K562 (cell line): Measurements from ENCODE around the gene WT1. TPM values are rescaled to one million over a fixed set of nuclear protein-coding genes. Genes with fewer than 3 reads are reported as not detected.

Source experiments
- CBX5 ChIP-seq: IDR thresholded peaks from 2 replicates; pipeline ENCODE4 v1.6.1; 2014; ENCODE audit warnings: low read depth, borderline replicate concordance
- CHCHD3 ChIP-seq: fragments of 250-450 bp; sonication (Bioruptor Pico); IDR thresholded peaks from 2 replicates; pipeline ENCODE4 v2.1.2; 2022; ENCODE audit warnings: mild to moderate bottlenecking
- EGR1 ChIP-seq: fragments of 450-650 bp; conservative IDR thresholded peaks from 2 replicates; pipeline ENCODE4 v1.6.1; 2017; ENCODE audit warnings: mild to moderate bottlenecking
- ELF1 ChIP-seq: fragments of 200-800 bp; sonication (Bioruptor generic); IDR thresholded peaks from 2 replicates; pipeline ENCODE4 v1.6.1; 2016; ENCODE audit warnings: missing genetic modification characterization, missing compliant biosample characterization
- KDM5B ChIP-seq: fragments of 200-600 bp; sonication (generic); IDR thresholded peaks from 2 replicates; pipeline ENCODE4 v1.6.1; 2012; ENCODE audit warnings: low read depth, mild to moderate bottlenecking, moderate library complexity, low read length, control low read depth, inconsistent platforms; ENCODE audit not compliant: insufficient replicate concordance
- KHSRP ChIP-seq: fragments of 450-650 bp; IDR thresholded peaks from 2 replicates; pipeline ENCODE4 v1.6.1; 2017
- KLF1 ChIP-seq: fragments of 450-650 bp; IDR thresholded peaks from 2 replicates; pipeline ENCODE4 v1.6.1; 2016; ENCODE audit warnings: missing genetic modification characterization, missing compliant biosample characterization
- NCOR1 ChIP-seq: fragments of 450-650 bp; IDR thresholded peaks from 2 replicates; pipeline ENCODE4 v1.6.1; 2016; ENCODE audit warnings: mild to moderate bottlenecking, moderate library complexity
- NR3C1 ChIP-seq: sonication (generic); formaldehyde crosslinking; IDR thresholded peaks from 2 replicates; pipeline ENCODE4 v1.8.1; 2022; ENCODE audit warnings: missing genetic modification reagents
- PTBP1 ChIP-seq: fragments of 200-400 bp; formaldehyde crosslinking; IDR thresholded peaks from 2 replicates; pipeline ENCODE4 v1.6.1; 2017; ENCODE audit warnings: low read depth, low read length
- RBM25 ChIP-seq: fragments of 200-400 bp; formaldehyde crosslinking; IDR thresholded peaks from 2 replicates; pipeline ENCODE4 v1.6.1; 2018; ENCODE audit warnings: low read length, low read depth, moderate library complexity; ENCODE audit not compliant: severe bottlenecking
- SIX5 ChIP-seq, 2 experiments: IDR thresholded peaks; 2 replicates each; pipeline ENCODE4 v1.6.1; 2011; ENCODE audit warnings: low read length in 2 of 2, borderline replicate concordance in 1 of 2, low read depth in 1 of 2, mild to moderate bottlenecking in 1 of 2, moderate library complexity in 1 of 2; ENCODE audit not compliant: insufficient read depth in 1 of 2
- SPI1 ChIP-seq: IDR thresholded peaks from 2 replicates; pipeline ENCODE4 v1.6.1; 2011; ENCODE audit warnings: low read depth, low read length, control low read depth, borderline replicate concordance
- XRCC5 ChIP-seq: fragments of 200-400 bp; formaldehyde crosslinking; IDR thresholded peaks from 2 replicates; pipeline ENCODE4 v1.6.1; 2017; ENCODE audit warnings: low read depth, mild to moderate bottlenecking, low read length
- polyA plus RNA-seq, 8 experiments: library from polyadenylated mRNA; depleted of rRNA in 4 of 8; stranded (reverse) in 5 of 8; unstranded in 3 of 8; fragments of >200 nt; fragmentation: Nextera tagmentation in 2 of 8; fragmentation: Illumina TruSeq in 1 of 8; extraction: Ambion mirVana in 2 of 8; extraction: Trizol in 1 of 8; gene quantifications; 2 replicates each; pipeline versions ENCODE4 v1.2.1 to v1.2.3, GENCODE V29; 2011 to 2014; ENCODE audit warnings: inconsistent platforms in 1 of 8, missing spikeins in 1 of 8
- total RNA-seq, 7 experiments: library from RNA; depleted of rRNA in 6 of 7; stranded (reverse); fragments of >200 nt in 6 of 7; fragmentation: Illumina TruSeq in 2 of 7; extraction: Trizol in 2 of 7; gene quantifications; 2 replicates each; pipeline versions ENCODE4 v1.2.1 to v1.2.3, GENCODE V29; 2011 to 2021; ENCODE audit warnings: low replicate concordance in 1 of 7
- TF ChIP-seq, protein P1 (sequence below): fragments of 450-650 bp; formaldehyde crosslinking; IDR thresholded peaks from 2 replicates; pipeline ENCODE4 v1.4.0; 2020; ENCODE audit warnings: mild to moderate bottlenecking, moderate library complexity
- TF ChIP-seq, protein P2 (sequence below): fragments of 200-800 bp; sonication (Bioruptor generic); IDR thresholded peaks from 2 replicates; pipeline ENCODE4 v1.6.1; 2017; ENCODE audit warnings: missing genetic modification characterization, missing compliant biosample characterization
- TF ChIP-seq, protein P3 (sequence below): fragments of 450-650 bp; IDR thresholded peaks from one replicate; pipeline ENCODE4 v1.6.1; 2018; ENCODE audit warnings: mild to moderate bottlenecking, moderate library complexity; ENCODE audit not compliant: partially characterized antibody
- TF ChIP-seq, protein P4 (sequence below): sonication (generic); formaldehyde crosslinking; IDR thresholded peaks from 2 replicates; pipeline ENCODE4 v1.8.0; 2023; ENCODE audit warnings: missing genetic modification reagents, mild to moderate bottlenecking, borderline replicate concordance

Gene WT1
- total and polyA plus RNA-seq, 9 of the 15 experiments (the other 6 are each of a cell fraction or from before 2014, with no cell fraction given) = 7.1 to 33.8 (median 19.4) TPM

DNA sequence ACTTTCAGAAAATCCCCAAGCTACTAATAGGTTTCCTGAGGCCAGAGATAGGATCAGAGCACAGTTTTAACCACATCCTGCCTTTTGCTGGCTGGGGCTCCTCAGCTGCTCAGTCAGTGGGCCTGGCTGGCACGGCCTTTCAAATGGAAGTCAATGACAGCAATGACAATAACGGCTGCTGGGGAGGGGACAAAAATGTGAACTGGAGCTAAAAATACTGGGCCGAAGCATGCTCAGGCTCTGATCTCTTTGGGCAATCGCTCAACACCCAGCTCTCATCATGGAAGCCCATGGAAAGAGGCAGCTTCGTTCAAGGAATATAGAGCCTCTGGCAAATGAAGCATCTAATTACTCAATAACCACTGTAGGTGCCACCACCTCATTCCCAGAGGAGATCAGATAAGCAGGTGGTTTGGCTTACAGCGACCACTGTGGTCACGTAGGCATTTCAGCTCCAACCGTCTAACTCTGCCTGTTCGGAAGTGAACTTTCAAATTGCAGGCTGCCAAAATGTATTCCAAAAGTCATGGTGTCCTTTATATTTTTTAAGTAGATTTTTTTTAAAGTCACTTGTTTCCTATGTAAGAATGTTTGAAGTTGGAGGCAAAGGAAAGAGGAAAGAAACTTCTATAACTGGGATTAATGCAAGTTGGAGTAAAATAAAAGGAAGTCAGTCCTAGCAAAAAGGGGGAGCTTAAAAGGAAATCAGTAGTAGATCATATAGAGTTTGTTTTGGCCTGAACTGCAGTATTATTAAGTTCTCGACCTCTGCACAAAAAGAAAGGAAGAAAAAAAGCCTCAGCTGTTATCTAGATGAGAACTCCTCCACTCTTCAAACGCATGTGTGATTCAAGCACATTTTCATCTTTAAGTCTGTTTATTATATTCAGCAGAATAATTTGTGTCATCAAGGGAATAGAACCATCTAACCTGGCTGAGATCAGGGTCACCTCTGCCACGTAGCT, 14.1 kb downstream of the WT1 start (continued):
- TF ChIP-seq, protein P1, sequence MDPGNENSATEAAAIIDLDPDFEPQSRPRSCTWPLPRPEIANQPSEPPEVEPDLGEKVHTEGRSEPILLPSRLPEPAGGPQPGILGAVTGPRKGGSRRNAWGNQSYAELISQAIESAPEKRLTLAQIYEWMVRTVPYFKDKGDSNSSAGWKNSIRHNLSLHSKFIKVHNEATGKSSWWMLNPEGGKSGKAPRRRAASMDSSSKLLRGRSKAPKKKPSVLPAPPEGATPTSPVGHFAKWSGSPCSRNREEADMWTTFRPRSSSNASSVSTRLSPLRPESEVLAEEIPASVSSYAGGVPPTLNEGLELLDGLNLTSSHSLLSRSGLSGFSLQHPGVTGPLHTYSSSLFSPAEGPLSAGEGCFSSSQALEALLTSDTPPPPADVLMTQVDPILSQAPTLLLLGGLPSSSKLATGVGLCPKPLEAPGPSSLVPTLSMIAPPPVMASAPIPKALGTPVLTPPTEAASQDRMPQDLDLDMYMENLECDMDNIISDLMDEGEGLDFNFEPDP (CRISPR knock-in tag) = no peak
- TF ChIP-seq NR3C1 (CRISPR knock-in tag) = no peak
- TF ChIP-seq KDM5B = no peak
- TF ChIP-seq KLF1 (tag) = no peak
- no peak for TF ChIP-seq SIX5 (IDR thresholded peaks at IDR 0.05; ENCODE audit: borderline replicate concordance in 1 of 2, insufficient read depth in 1 of 2, low read depth in 1 of 2, low read length in 2 of 2)
- TF ChIP-seq XRCC5 = no peak
- no peak for TF ChIP-seq ELF1 (tag)
- TF ChIP-seq CHCHD3 (CRISPR knock-in tag) = no peak
- TF ChIP-seq KHSRP = no peak
- TF ChIP-seq, protein P2, sequence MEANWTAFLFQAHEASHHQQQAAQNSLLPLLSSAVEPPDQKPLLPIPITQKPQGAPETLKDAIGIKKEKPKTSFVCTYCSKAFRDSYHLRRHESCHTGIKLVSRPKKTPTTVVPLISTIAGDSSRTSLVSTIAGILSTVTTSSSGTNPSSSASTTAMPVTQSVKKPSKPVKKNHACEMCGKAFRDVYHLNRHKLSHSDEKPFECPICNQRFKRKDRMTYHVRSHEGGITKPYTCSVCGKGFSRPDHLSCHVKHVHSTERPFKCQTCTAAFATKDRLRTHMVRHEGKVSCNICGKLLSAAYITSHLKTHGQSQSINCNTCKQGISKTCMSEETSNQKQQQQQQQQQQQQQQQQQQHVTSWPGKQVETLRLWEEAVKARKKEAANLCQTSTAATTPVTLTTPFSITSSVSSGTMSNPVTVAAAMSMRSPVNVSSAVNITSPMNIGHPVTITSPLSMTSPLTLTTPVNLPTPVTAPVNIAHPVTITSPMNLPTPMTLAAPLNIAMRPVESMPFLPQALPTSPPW (CRISPR knock-in tag) = peak; percentile 67
- TF ChIP-seq EGR1 = no peak
- no peak for TF ChIP-seq PTBP1
- no peak for TF ChIP-seq RBM25
- TF ChIP-seq NCOR1 = peak; percentile 46
- TF ChIP-seq SPI1 = 0 out of 2 replicates have a peak, but pooled peaks have one; percentile 13
- TF ChIP-seq, protein P3, sequence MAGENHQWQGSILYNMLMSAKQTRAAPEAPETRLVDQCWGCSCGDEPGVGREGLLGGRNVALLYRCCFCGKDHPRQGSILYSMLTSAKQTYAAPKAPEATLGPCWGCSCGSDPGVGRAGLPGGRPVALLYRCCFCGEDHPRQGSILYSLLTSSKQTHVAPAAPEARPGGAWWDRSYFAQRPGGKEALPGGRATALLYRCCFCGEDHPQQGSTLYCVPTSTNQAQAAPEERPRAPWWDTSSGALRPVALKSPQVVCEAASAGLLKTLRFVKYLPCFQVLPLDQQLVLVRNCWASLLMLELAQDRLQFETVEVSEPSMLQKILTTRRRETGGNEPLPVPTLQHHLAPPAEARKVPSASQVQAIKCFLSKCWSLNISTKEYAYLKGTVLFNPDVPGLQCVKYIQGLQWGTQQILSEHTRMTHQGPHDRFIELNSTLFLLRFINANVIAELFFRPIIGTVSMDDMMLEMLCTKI = no peak
- TF ChIP-seq, protein P4, sequence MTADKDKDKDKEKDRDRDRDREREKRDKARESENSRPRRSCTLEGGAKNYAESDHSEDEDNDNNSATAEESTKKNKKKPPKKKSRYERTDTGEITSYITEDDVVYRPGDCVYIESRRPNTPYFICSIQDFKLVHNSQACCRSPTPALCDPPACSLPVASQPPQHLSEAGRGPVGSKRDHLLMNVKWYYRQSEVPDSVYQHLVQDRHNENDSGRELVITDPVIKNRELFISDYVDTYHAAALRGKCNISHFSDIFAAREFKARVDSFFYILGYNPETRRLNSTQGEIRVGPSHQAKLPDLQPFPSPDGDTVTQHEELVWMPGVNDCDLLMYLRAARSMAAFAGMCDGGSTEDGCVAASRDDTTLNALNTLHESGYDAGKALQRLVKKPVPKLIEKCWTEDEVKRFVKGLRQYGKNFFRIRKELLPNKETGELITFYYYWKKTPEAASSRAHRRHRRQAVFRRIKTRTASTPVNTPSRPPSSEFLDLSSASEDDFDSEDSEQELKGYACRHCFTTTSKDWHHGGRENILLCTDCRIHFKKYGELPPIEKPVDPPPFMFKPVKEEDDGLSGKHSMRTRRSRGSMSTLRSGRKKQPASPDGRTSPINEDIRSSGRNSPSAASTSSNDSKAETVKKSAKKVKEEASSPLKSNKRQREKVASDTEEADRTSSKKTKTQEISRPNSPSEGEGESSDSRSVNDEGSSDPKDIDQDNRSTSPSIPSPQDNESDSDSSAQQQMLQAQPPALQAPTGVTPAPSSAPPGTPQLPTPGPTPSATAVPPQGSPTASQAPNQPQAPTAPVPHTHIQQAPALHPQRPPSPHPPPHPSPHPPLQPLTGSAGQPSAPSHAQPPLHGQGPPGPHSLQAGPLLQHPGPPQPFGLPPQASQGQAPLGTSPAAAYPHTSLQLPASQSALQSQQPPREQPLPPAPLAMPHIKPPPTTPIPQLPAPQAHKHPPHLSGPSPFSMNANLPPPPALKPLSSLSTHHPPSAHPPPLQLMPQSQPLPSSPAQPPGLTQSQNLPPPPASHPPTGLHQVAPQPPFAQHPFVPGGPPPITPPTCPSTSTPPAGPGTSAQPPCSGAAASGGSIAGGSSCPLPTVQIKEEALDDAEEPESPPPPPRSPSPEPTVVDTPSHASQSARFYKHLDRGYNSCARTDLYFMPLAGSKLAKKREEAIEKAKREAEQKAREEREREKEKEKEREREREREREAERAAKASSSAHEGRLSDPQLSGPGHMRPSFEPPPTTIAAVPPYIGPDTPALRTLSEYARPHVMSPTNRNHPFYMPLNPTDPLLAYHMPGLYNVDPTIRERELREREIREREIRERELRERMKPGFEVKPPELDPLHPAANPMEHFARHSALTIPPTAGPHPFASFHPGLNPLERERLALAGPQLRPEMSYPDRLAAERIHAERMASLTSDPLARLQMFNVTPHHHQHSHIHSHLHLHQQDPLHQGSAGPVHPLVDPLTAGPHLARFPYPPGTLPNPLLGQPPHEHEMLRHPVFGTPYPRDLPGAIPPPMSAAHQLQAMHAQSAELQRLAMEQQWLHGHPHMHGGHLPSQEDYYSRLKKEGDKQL (CRISPR knock-in tag) = no peak
- no peak for TF ChIP-seq CBX5
